GM12891 (cell line): ENCODE results near the gene OGDH.

Experiments used
- PAX5 ChIP-seq: IDR thresholded peaks from 2 replicates; pipeline ENCODE4 v1.6.1; 2011; ENCODE audit warnings: low read length, moderate library complexity, mild to moderate bottlenecking; ENCODE audit not compliant: insufficient read depth, severe bottlenecking
- POLR2AphosphoS5 ChIP-seq: IDR thresholded peaks from 2 replicates; pipeline ENCODE4 v1.6.1; 2011; ENCODE audit warnings: low read depth, low read length, control low read depth
- POU2F2 ChIP-seq: IDR thresholded peaks from 2 replicates; pipeline ENCODE4 v1.6.1; 2011; ENCODE audit warnings: low read depth, mild to moderate bottlenecking, control low read depth, low read length, moderate library complexity
- TAF1 ChIP-seq: IDR thresholded peaks from 2 replicates; pipeline ENCODE4 v1.6.1; 2011; ENCODE audit warnings: low read depth, low read length, control low read depth

DNA sequence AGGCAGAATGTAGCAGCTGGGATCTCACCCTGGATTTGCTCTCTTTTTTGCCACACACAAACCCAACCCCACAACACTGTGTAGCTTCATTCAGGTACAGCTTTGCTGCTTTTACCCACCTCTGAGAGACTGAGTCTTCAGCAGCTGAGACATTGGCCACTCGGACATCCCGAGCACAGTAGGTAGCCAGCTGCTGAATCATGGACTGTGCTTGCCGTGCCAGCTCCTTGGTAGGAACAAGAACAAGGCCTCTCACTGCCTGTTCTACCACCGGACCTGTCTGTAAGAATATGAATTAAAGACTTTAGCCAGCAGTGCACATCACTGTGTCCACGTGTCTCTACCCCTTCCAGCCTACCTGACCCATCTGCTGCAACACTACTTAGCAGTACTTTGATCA is 33.7 kb upstream of the OGDH start:
- TF ChIP-seq TAF1 = no peak
- no peak for TF ChIP-seq PAX5
- no peak for TF ChIP-seq POLR2AphosphoS5
- no peak for TF ChIP-seq POU2F2
